ENCODE results near the gene UBA1.

The UBA1 gene

DNA sequence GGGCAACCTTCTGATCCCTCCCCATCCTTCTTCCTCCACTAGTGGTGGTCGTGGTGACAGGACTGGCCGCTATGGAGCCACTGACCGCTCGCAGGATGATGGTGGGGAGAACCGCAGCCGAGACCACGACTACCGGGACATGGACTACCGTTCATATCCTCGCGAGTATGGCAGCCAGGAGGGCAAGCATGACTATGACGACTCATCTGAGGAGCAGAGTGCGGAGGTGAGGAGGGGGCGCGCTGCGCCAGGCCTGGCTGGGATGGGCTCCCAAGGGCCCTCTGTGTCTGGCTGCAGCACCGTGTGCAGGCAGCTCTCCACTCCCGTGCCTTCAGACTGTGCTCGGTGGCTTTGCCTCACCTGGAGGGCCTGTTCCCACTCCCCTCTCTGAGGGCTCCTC is 24.4 kb upstream of the UBA1 start:
- Histone ChIP-seq H2AFZ (ENCODE audit: low read depth, low read length) (no peak overlapping the region), H3K4me1 (ENCODE audit: insufficient read depth, low read length) (no peaks in the 10 kb centered on the region), H3K36me3 (ENCODE audit: insufficient read depth, low read length) (peaks cover 58% of the 10 kb centered on the region), H3K4me3 (ENCODE audit: low read depth in 1 of 2, low read length in 2 of 2) (no peak overlapping the region), H4K20me1 (ENCODE audit: insufficient read depth, low read length) (peaks cover 14% of the 10 kb centered on the region), H3K9me3 (ENCODE audit: insufficient read depth, low read length, severe bottlenecking) (no peaks in the 10 kb centered on the region), H3K27me3 (ENCODE audit: insufficient read depth, low read length, poor library complexity) (no peaks in the 10 kb centered on the region), H3K79me2 (ENCODE audit: insufficient read depth, low read length) (peaks cover 48% of the 10 kb centered on the region), H3K9ac (ENCODE audit: low read depth, low read length) (no peak overlapping the region), H3K27ac (ENCODE audit: low read length) (no peak overlapping the region), H3K4me2 (ENCODE audit: insufficient read depth, low read length) (no peak overlapping the region)
- DNase-seq (no peak), ATAC-seq (ENCODE audit: insufficient read depth, low read depth) (no peak)
- TF ChIP-seq, protein P1, sequence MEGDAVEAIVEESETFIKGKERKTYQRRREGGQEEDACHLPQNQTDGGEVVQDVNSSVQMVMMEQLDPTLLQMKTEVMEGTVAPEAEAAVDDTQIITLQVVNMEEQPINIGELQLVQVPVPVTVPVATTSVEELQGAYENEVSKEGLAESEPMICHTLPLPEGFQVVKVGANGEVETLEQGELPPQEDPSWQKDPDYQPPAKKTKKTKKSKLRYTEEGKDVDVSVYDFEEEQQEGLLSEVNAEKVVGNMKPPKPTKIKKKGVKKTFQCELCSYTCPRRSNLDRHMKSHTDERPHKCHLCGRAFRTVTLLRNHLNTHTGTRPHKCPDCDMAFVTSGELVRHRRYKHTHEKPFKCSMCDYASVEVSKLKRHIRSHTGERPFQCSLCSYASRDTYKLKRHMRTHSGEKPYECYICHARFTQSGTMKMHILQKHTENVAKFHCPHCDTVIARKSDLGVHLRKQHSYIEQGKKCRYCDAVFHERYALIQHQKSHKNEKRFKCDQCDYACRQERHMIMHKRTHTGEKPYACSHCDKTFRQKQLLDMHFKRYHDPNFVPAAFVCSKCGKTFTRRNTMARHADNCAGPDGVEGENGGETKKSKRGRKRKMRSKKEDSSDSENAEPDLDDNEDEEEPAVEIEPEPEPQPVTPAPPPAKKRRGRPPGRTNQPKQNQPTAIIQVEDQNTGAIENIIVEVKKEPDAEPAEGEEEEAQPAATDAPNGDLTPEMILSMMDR (IDR thresholded peaks at IDR 0.05; ENCODE audit: borderline replicate concordance, extremely low read depth, low read length, poor library complexity, severe bottlenecking), result no peak
- TF ChIP-seq EZH2 (IDR thresholded peaks at IDR 0.05; ENCODE audit: borderline replicate concordance, low read depth, low read length, severe bottlenecking), result no peak

DNA sequence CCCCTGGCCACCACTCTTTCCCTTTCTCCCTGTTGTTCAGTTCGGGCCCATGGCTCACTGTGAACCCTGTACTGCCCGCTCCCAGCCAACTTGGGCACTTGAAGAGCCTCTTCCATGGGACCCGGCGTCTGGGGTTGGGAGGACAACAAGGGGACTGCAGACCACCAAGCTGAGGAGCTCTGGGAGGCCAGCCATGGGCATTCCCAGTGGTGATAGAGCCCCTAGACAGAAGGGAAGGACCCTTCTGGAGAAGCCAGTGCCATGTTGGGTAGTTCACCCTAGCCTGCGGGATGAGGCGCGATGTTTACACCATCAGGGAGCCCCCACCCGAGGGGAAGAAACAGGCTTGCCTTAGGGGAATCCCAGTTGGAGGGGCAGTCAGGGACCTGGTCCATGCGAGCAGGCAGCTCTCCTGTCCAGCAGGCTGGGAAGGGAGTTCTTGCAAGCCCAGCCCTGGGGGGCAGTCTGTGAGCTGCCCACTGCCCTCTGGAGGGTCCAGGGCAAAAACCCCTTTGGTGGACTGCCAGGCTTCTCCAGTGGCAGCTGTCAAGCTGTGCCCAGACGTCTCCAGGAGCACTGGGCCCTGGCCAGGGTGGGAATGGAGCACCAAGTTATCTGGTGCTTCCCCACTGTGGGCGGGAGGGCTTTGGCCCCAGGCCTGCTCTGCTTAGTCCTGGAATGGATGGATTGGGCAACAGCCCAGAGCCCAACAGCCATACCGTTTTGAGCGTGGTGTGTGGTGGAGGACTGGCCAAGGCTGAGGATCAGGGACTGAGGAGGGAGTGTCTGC is 23.7 kb upstream of the UBA1 start:
- no peak for DNase-seq
- H4K20me1 ChIP-seq (ENCODE audit: insufficient read depth, low read length), result peaks cover 14% of the 10 kb centered on the region
- H3K27ac ChIP-seq (ENCODE audit: low read length), result no peak overlapping the region
- H3K27me3 ChIP-seq (ENCODE audit: insufficient read depth, low read length, poor library complexity), result no peaks in the 10 kb centered on the region
- H3K9ac ChIP-seq (ENCODE audit: low read depth, low read length), result no peak overlapping the region
- peaks cover 64% of the 10 kb centered on the region for H3K36me3 ChIP-seq (ENCODE audit: insufficient read depth, low read length)
- no peak for ATAC-seq (ENCODE audit: insufficient read depth, low read depth)
- TF ChIP-seq, protein P1 (IDR thresholded peaks at IDR 0.05; ENCODE audit: borderline replicate concordance, extremely low read depth, low read length, poor library complexity, severe bottlenecking), result no peak
- no peak for TF ChIP-seq EZH2 (IDR thresholded peaks at IDR 0.05; ENCODE audit: borderline replicate concordance, low read depth, low read length, severe bottlenecking)
- H2AFZ ChIP-seq (ENCODE audit: low read depth, low read length), result no peak overlapping the region
- no peak overlapping the region for H3K4me3 ChIP-seq (ENCODE audit: low read depth in 1 of 2, low read length in 2 of 2)
- H3K79me2 ChIP-seq (ENCODE audit: insufficient read depth, low read length), result peaks cover 41% of the 10 kb centered on the region
- H3K9me3 ChIP-seq (ENCODE audit: insufficient read depth, low read length, severe bottlenecking), result no peaks in the 10 kb centered on the region
- H3K4me2 ChIP-seq (ENCODE audit: insufficient read depth, low read length), result no peak overlapping the region
- H3K4me1 ChIP-seq (ENCODE audit: insufficient read depth, low read length), result no peaks in the 10 kb centered on the region

DNA sequence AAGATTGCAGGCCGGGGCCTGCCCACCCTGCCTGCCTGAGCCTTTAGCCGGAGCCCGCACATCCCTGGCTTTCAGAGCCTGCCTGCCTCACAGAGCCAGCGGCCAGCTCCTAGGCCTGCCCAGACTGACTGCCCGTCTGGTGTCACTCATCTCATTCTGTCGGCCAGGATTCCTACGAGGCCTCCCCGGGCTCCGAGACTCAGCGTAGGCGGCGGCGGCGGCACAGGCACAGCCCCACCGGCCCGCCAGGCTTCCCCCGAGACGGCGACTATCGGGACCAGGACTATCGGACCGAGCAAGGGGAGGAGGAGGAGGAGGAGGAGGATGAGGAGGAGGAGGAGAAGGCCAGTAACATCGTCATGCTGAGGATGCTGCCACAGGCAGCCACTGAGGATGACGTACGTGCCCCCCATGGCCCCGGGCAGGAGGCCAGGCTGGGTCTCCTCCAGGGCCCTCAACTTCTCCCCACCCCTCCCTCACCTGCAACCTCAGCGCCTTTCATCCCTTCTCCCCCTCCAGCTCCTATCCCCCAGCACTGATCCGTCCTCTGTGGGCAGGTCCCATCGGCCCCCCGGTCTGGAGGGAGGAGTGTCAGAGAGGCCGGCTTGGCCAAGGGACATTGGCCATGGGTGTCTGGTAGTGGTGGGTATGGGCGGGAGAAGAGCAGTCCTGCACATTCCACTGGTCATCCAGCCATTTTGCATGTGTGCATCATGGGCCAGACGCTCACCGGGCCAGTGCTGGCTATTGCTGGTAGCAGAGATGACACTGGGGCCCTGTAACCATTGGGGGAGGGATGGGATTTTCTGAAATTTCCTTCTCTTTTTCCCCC is 22.6 kb upstream of the UBA1 start:
- Histone ChIP-seq H2AFZ (ENCODE audit: low read depth, low read length) (no peak overlapping the region), H4K20me1 (ENCODE audit: insufficient read depth, low read length) (peaks cover 14% of the 10 kb centered on the region), H3K4me2 (ENCODE audit: insufficient read depth, low read length) (no peak overlapping the region), H3K79me2 (ENCODE audit: insufficient read depth, low read length) (peaks cover 37% of the 10 kb centered on the region), H3K36me3 (ENCODE audit: insufficient read depth, low read length) (peaks cover 76% of the 10 kb centered on the region), H3K27me3 (ENCODE audit: insufficient read depth, low read length, poor library complexity) (no peaks in the 10 kb centered on the region), H3K9ac (ENCODE audit: low read depth, low read length) (no peak overlapping the region), H3K4me1 (ENCODE audit: insufficient read depth, low read length) (no peaks in the 10 kb centered on the region), H3K27ac (ENCODE audit: low read length) (no peak overlapping the region), H3K9me3 (ENCODE audit: insufficient read depth, low read length, severe bottlenecking) (no peaks in the 10 kb centered on the region), H3K4me3 (ENCODE audit: low read depth in 1 of 2, low read length in 2 of 2) (no peak overlapping the region)
- DNase-seq (no peak), ATAC-seq (ENCODE audit: insufficient read depth, low read depth) (no peak)
- TF ChIP-seq, protein P1 (IDR thresholded peaks at IDR 0.05; ENCODE audit: borderline replicate concordance, extremely low read depth, low read length, poor library complexity, severe bottlenecking), result no peak
- TF ChIP-seq EZH2 (IDR thresholded peaks at IDR 0.05; ENCODE audit: borderline replicate concordance, low read depth, low read length, severe bottlenecking), result no peak

All from DND-41 (cell line).